HG03060 (cell line): Measurements from ENCODE around the gene CMA1.
A peak's percentile ranks its signal among the peaks of the same experiment; 100 is the strongest.
"Not testable (repeated sequence)": the region's sequence is repeated elsewhere in the genome, so short reads cannot be mapped to it uniquely, and the experiment has no call there.

ENCODE experiments used
- ATAC-seq: cut with Tn5 transposase; IDR thresholded peaks from one replicate; pipeline ENCODE4 v1.9.1; 2021; ENCODE audit warnings: low read depth, moderate number of reproducible peaks; ENCODE audit not compliant: unreplicated experiment

CMA1 gene, protein sequence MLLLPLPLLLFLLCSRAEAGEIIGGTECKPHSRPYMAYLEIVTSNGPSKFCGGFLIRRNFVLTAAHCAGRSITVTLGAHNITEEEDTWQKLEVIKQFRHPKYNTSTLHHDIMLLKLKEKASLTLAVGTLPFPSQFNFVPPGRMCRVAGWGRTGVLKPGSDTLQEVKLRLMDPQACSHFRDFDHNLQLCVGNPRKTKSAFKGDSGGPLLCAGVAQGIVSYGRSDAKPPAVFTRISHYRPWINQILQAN

GRCh38 chr14:24508155-24508840, at the start of gene CMA1:
Gene CMA1 (minus strand): TSS chr14:24508265. CDS start chr14:24508235, 30 bp downstream.
- ATAC-seq = no peak

GRCh38 chr14:24556756-24557155, 48.7 kb upstream of the CMA1 start:
- no peak for ATAC-seq

GRCh38 chr14:24549064-24549463, 41.0 kb upstream of the CMA1 start:
- ATAC-seq = not testable (repeated sequence)

DNA sequence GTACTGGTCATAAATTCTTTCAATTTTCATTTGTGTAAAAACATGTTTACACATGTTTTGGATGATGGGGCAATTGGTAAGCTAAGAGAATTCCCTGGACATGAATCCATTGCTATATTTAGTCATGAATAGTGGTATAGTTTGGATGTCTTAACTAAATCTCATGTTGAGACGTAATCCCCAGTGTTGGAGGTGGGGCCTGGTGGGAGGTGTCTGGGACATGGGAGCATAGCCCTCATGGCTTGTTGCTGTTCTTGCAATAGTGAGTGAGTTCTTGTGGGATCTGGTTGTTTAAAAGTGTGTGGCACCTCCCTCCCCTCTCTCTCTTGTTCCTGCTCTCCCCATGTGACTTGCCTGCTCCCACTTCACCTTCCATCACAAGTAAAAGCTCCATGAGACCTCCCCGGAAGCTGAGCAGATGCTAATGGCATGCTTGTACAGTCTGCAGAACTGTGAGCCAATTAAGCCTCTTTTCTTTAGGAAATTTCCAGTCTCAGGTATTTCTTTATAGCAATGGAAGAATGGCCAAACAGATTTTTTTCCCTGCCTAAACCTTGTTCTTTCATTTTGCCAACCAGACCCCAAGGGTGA, 34.4 kb upstream of the CMA1 start:
- no peak for ATAC-seq

- no peak for ATAC-seq
Observed at GRCh38 chr14:24535737-24536136, 27.7 kb upstream of the CMA1 start.

DNA sequence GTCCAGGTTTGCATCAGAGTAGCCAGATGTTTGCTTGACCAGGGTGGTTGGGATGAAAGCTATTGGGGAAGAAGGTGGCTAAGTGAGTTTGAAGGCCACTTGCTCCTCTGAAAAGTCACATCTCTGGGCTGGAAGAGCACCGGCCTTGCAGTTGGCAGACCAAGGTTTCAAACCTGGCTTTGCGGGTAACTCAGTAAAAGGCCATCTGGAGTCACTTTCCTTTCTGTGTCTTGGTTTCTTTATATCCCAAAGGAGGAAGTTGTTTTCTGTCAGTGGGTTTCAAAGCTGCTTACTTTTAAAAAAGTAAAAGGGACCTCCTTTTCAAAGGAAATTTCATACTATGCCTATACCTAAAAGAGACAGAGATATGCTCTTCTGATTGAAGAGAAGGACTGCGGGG, 26.2 kb upstream of the CMA1 start:
- ATAC-seq = no peak

DNA sequence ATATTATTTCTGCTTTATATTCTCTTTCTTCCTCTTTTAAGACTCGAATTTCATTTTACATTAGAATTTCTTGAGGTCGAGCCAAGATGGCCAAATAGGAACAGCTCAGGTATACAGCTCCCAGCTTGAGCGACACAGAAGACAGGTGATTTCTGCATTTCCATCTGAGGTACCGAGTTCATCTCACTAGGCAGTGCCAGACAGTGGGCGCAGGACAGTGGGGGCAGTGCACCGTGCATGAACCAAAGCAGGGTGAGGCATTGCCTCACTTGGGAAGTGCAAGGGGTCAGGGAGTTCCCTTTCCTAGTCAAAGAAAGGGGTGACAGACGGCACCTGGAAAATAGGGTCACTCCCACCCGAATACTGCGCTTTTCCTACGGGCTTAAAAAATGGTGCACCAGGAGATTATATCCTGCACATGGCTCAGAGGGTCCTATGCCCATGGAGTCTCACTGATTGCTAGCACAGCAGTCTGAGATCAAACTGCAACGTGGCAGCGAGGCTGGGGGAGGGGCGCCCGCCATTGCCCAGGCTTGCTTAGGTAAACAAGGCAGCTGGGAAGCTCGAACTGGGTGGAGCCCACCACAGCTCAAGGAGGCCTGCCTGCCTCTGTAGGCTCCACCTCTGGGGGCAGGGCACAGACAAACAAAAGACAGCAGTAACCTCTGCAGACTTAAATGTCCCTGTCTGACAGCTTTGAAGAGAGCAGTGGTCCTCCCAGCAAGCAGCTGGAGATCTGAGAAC, 18.0 kb upstream of the CMA1 start:
- ATAC-seq = not testable (repeated sequence)

- ATAC-seq = no peak
Observed at GRCh38 chr14:24518851-24519250, 10.8 kb upstream of the CMA1 start.

DNA sequence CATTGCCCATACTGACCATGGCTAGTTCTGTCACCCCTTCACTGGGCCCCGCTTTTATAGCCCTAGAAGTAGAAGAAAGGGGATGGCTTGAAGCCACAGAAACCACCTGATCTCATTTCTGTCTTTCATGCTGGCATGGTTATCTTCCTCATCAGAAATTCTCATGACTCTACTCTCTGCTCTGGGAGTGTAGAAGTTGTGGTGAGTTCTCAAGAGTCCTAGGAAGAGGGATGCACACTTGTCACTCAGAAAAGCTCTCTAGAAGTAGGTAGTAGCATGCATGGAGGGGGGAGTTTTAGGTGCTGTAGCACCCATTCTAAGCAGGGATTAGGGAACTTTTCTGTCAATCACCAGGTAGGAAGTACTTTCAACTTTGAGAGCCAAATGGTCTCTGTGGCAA, 6.1 kb upstream of the CMA1 start:
- ATAC-seq = no peak

DNA sequence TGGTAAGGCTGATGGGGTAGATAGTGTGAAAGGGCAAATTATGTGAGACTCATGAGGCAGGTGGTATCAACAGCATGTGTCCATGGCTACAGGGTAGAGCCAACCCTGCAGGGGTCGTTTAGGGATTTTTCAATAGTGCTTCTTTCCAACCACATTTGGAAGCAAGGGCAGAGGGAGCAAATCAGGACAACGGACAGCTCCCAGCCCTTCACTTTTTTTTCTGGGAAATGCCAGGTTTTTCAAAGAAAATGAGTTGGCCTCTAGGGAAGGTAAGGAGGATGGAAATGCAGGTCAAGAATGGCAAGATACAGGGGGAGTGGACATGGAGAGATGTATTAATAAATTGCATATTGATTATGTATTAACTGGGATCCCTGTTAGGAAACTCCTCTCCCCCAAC, 4.9 kb upstream of the CMA1 start:
- ATAC-seq = no peak

GRCh38 chr14:24506443-24506842, 1.6 kb downstream of the CMA1 start:
- ATAC-seq = no peak

DNA sequence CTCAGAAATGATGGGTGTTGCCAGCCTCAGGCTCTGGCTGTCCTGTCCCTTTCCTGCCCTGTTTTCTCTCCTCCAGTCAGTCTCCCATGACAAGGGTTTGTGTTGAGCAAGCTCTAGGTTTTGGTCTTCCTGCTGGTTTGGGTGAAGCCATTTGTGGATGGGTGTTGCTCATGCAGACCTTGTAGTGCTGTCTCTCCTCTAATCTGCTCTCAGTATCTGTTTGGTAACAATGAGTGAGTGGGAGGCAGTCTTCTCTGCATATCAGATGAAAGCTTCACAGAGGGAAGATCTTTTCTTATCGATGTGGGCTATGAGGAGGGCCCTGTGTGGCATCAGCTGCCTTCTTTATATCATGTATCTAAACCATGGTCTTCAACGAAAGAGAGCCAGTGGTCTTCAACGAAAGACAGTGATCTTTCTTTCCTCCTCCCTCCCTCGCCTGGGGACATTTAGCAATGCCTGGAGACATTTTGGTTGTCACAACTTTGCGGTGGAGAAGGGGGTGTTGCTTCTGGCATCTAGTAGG, 3.6 kb downstream of the CMA1 start:
- no peak for ATAC-seq

DNA sequence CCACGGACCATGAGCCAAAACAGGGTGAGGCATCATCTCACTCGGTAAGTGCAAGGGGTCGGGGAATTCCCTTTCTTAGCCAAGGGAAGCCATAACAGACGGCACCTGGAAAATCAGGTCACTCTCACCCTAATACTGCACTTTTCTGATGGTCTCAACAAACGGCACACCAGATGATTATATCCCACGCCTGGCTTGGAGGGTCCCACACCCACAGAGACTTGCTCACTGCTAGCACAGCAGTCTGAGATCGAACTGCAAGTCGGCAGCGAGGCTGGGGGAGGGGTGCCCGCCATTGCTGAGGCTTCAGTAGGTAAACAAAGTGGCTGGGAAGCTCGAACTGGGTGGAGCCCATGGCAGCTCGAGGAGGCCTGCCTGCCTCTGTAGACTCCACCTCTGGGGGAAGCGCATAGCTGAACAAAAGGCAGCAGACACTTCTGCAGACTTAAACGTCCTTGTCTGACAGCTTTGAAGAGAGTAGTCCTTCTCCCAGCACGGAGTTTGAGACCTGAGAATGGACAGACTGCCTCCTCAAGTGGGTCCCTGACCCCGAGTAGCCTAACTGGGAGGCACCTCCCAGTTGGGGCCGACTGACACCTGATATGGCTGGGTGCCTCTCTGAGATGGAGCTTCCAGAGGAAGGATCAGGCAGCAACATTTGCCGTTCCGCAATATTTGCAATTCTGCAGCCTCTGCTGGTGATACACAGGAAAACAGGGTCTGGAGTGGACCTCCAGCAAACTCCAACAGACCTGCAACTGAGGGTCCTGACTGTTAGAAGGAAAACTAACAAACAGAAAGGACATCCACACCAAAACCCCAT, 16.3 kb downstream of the CMA1 start:
- not testable (repeated sequence) for ATAC-seq

DNA sequence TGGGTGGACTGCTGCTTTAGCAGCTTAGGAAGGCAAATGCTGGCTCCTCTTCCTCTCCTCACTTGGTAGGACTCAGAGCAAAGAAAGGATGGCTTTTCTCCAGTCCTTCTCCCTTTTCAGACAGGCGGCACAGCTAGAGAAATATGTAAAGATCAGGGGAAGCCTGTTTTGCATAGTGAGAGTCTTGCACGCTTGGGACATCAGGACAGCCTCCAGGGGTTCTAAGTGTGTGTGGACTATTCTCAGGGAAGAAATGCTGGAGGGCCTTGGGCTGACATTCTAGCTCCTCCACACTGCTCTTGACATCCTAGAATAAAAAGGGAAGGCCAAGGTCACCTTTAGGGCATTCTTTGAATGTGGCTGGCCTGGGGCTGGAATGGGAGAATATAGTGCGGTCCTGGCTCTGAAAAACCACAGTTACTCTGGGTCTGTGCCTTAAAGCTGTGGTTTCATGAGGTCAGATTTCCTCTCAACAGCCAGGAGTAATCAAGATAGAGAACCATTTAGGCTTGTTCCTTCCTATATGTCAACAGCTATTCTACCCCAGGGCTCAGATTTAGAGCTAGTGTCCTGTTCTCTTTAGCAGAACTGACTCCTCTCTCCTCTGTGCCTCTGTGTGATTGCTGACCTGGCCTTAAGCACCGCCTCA, 24.3 kb downstream of the CMA1 start:
- ATAC-seq = peak; percentile 49

GRCh38 chr14:24482699-24483303, 25.3 kb downstream of the CMA1 start:
- ATAC-seq = not testable (repeated sequence)

DNA sequence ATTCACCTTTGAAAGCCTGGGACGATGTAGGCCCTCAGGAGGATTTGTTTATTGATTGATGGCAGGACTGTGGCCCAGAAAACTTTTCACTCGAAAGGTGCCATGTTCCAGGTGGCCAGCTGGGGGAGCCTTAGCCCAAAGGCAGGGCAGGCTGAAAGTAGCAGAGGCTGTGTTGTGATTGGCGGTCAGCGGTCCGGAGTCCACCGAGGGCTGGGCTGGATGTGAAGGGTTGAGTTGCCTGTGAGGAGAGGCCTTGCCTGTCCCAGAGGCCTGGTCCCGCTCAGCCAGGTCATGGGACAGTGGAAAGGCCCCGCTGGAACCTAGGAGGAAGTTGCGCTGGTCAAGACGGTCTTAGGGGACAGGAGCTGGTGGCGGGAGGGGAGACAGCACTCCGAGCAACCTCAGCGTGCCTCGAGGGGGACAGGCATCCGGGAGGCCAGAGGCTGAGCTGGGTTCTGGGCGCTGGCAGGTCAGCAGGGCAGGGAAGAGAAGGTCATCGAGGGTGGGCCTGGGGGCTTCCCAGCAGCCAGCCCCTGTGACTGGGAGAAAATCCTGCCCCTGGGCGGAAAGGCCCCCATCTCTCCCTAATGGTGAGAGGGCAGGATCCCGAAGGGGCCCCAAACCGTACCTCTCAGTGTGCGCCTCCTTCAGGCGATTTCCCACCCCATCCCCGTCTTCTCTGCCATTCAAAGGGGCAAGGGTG, 26.3 kb downstream of the CMA1 start:
- ATAC-seq = no peak

DNA sequence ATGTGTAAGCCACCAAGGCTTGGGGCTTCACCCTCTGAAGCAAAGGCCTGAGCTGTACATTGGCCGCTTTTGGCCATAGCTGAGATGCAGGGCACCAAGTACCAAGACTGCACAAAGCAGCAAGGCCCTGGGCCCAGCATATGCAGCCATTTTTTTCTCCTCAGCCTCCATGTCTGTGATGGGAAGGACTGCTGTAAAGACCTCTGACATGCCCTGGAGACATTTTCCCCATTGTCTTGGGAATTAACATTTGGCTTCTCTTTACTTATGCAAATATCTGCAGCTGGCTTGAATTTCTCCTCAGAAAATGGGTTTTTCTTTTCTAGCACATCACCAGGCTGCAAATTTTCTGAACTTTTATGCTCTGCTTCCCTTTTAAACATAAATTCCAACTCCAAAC, 28.1 kb downstream of the CMA1 start:
- ATAC-seq = not testable (repeated sequence)

DNA sequence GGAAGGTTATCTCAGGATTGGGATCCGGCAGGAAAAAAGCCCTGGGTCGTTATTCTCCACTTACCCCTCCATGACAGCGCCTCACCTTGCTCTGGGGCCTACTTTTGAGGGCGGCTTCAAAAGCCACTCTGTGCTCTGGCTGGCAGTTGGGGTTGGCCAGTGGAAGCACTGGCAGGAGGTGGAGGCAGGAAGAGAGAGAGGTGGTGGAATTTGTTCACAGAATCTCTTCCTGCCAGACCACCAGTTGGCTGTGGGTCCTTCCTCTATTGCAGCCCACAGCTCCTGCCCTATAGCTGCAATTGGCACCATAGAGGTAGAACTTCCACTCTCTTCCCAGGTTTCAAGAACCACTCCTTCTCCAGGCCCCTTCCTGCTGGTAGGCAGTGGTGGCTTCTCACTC, 32.8 kb downstream of the CMA1 start:
- ATAC-seq = no peak

DNA sequence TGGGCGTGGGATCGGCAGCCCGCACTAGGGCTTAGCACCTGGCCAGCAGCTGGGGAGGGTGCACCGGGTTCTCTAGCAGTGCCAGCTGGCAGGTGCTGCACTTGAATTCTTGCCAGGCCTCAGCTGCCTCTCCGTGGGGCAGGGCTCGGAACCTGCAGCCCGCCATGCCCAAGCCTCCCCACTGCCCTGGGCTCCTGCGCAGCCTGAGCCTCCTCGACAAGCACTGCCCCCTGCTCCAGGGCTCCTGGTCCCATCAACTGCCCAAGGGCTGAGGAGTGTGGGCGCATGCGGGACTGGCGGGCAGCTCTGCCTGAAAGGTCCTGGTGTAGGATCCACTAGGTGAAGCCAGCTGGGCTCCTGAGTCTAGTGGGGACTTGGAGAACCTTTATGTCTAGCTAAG, 34.9 kb downstream of the CMA1 start:
- ATAC-seq = no peak
